Activated T-helper 1 cell treated with anti-CD3 and anti-CD28 coated beads, Interleukin-2, amount 50 U/mL, for 16 hours (primary cell): ENCODE results near the gene ERH.
"Not testable (repeated sequence)": the region's sequence is repeated elsewhere in the genome, so short reads cannot be mapped to it uniquely, and the experiment has no call there.

Source experiments
- DNase-seq, 2 donors: peaks; one replicate each; pipeline ENCODE4 v3.0.0-alpha.2; 2020; ENCODE audit warnings: low read depth in 1 of 2, low spot score in 1 of 2

The ERH gene

DNA sequence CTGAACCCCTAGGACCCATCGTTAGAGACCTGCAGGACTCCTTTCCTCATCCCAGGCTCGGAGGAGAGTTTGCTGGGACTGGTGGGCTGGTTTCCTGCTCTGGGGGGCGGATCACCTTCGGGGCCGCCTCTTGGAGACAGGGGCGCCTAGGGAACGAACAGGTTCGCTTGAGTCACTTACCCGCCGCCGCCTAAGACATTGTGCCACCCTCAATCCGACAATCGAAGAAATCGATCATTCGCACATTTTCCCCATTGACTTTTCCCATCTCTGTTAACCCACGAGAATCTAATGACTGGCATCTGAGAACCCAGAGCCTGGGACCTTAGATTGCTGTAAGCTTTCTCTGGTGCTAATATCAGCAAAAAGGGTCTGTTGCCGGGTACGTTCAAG, 715 bp upstream of the ERH start:
- DNase-seq = no peak

DNA sequence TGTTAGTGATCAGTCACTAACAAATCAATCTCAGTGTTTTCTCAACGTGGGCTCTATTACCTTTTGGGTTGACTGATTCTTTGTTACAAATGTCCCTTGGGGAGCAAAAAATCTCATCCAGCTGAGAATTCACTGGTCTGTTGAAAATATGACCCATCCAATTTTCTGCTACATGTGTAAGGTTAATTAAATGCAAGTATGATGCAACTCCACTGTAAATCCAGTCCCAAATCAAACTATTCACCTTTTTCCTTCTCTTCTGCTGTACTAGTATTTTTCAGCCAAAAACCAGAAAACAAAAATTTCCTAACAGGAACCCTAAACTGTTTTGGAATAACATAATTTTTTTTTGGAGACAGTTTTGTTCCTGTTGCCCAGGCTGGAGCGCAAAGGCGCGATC, 2.2 kb downstream of the ERH start:
- DNase-seq = no peak

DNA sequence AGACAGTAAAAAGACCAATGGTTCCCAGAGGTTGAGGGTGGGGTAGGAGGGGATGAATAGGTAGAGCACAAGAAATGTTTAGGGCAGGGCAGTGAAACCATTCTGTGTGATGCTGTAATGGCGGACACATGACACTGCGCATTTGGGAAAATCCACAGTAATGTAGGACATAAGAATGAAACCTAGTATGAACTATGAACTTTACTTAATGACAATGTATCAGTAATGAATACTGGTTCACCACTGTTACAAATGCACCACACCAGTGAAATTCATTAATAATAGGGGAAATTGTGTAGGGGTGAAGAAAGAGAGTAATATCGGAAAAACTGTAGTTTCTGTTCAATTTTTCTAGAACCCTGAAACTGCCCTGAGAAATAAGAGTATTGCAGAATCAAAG, 5.6 kb downstream of the ERH start:
- no peak for DNase-seq

DNA sequence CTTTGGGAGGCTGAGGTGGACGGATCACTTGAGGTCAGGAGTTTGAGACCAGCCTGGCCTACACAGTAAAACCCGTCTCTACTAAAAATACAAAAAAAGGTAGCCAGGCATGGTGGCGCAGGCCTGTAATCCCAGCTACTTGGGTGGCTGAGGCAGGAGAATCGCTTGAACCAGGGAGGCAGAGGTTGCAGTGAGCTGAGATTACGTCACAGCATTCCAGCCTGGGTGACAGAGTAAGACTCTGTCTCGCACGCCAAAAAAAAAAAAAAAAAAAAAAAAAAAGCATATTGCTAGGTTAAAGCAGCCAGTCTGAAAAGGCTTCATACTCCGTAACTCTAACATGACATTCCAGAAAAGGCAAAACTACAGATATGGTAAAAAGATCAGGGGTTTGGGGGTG, 6.7 kb downstream of the ERH start:
- DNase-seq = not testable (repeated sequence)

DNA sequence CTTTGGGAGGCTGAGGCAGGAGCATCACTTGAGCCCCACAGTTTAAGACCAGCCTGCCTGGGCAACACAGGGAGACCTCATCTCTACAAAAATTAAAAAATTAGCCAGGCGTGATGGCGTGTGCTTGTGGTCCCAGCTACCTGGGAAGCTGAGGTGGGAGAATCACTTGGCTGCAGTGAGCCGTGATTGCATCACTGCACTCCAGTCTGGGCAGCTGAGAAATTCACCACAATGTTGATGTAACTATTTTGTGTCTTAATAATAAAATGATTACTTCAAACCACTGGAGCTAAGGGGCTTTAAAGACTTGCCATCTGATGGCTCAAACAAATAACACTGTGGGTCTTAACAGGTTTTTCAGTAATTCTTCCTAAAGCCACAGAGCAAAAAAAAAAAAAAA, 10.8 kb downstream of the ERH start:
- DNase-seq = no peak

DNA sequence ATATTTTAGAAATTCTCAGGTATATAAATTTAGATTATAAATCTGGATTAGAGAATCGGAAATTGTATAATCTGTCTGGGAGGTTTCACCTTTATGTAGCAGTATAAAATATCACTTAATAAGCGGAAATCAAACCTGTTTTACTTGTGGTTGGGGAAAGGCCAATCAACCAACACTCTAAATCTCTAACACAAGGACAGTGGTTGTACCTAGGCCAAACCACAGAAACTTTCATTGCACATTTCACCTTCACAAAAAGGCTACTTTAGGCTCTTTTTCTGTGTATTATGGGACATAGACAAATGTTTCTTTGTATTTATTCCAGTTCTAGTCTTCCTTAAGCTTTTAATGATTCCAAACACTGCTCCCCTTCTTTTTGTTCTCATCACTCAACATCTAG, 19.8 kb downstream of the ERH start:
- no peak for DNase-seq

DNA sequence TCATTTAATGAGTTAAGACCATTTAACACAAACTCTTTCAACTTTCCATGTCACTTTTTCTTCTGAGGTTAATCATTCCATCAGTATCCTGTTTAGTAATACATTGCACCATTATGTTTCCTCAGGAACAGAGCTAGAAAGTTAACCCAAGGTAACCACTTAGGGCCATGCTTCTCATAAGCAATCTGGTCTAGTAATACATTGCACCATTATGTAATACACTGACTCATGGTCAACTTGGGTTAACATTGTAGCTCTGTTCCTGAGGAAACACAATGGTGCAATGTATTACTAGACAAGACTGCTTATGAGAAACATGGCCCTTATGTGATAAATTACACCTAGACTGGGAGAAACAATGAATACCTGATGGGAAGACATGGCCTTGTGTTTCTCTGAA, 21.7 kb downstream of the ERH start:
- no peak for DNase-seq

DNA sequence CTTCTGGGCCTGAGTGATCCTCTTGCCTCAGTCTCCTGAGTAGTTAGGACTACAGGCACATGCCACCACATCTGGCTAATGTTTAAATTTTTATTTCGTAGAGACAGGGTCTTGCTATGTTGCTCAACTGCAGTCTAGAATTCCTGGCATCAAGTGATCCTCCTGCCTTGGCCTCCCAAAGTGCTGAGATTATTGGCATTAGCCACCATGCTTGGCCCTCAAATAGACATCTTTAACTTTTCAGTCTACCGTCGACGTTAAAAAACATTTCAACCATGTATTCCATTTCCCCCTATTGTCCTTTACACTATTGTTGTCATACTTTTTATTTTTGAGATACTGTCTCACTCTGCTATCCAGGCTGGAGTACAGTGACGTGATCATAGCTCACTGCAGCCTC, 22.4 kb downstream of the ERH start:
- no peak for DNase-seq

DNA sequence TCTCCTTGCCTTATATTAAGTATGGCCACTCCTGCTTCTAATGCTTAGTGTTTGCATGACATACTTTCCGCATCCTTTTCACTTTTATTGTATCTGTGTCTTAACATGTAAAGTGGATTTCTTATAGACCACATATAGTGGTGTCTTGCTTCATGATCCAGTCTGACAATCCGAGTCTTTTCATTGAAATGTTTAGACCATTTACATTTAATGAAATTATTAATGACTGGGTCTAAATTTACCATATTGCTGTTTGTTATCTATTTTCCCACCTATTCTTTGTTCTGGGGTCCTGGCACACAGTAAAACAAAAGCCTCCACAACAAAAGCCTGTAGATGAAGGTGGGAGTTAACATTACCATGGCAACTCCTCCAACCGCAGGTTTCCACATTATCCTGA, 22.9 kb downstream of the ERH start:
- DNase-seq = no peak

DNA sequence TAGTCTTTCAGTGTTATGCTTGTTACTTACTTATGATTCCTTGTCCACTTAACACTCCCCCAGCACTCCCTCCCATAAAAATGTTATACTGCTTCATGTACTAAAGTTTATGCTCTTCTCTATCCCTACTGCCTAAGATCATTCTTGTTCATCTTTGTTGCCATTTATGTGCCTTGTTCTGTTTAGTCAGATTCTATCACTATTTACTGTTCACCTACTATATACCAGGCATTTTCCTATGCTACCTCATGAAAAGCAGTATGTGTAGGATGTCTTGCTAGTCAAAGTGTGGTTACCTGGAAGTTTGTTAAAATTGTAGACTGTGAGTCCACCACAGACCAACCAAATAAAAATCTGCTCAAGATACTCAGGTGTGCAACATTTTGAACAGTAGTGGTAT, 23.9 kb downstream of the ERH start:
- no peak for DNase-seq

DNA sequence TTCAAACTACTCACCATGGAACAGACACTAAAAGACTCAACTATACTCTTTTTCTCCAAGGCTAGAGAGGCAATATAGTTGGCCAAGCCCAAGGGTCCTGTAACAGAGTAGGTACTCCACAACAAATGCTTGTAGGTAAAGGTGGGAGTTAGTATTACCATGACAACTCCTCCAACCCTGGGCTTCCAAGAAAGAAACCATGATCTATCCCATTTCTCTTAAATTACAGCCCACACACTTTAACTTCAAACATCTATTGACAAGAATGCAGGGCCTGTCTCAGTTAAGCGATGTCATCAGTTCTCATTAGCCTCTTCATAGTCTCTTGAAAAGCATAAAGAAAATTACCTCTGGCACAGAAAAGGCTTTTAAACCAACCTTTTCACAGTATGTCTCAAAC, 25.0 kb downstream of the ERH start:
- DNase-seq = no peak

DNA sequence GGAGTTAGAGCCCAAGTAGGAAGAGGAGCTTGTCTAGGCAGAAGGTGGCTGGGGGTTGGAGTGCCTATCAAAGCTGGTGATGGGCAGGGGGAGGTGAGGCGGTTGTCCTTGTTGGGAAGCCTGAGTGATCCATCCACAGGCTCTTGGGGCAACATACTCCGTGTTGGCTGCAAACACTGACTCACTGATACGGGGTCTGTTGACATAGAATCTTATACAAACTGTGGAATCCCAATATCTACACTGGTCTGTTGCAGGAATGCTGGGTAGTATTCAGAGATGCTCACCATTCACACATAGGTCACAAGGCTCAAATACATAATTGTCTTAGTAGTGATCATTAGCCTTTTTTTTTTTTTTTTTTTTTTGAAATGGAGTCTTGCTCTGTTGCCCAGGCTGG, 26.0 kb downstream of the ERH start:
- no peak for DNase-seq

DNA sequence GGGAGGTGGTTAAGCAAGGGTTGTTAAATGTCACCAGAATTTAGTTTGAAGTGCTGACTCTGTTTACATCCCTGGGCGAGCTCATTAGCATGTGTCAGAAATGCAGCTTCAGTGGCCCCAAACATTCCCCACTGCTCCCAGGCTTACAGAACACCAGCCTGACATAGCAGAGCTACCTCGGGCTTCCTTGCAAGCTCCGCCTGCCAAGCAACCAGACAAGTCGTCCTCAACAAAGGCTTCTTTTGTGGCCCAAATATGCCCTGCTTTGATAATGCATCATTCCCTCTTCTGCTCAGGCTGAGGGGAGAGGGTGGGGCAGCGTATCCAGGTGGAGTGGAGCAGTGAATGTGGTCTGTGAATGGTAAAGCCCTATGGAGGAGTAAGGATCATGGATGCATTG, 28.0 kb downstream of the ERH start:
- DNase-seq = no peak

DNA sequence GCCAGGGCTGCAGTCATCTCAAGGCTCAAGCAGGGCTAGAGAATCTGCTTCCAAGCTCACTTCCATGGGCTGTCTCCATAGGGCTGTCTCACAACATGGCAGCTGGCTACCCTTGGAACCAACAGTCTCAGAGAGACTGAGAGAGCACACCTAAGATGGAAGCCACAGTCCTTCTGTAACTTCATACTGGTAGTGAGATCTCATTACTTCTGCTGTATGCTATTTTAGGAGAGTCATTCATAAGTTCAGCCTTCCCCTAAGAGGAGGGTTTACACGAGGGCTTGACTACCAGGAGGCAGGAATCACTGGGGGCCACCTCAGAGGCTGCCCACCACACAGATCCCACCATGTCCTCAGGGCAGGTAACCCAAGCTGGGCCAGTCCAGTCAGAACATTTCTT, 29.7 kb downstream of the ERH start:
- DNase-seq = no peak

DNA sequence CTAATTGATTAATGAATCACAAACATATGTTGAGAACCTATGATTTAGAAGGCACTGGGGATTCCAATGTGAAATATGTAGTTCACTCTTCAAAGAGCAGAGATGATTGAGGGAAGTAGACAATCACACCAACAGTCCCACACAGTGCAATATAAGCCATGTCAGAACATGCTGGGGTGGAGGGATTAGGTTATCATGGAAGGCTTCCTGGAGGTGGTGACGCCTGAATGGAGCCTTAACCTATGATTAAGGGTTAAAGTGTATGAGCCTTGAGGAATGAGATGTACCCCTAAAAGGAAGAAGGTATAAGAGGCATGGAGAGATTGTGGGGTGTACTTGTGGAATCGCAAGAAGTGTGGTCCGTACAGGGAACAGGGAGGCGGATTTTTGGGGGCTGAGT, 31.3 kb downstream of the ERH start:
- DNase-seq = no peak

DNA sequence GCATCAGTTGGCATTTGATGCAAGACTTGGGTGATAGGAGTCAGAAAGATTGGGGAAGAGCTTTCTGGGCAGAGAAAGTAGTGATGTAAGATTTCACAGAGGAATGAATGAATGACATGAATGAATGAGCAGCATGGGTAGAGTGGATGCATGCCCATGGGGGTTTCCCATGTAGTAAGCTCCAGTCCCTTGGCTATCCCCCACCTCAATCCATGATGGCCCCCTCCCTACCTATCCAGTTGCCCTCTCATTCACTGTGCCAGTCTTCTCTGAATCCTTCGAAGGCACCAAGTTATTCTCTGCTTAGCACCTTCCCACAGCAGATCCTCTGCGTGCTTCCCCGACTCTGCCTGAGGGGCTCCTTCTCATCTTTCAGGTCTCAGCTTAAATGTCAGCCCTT, 32.0 kb downstream of the ERH start:
- no peak for DNase-seq

DNA sequence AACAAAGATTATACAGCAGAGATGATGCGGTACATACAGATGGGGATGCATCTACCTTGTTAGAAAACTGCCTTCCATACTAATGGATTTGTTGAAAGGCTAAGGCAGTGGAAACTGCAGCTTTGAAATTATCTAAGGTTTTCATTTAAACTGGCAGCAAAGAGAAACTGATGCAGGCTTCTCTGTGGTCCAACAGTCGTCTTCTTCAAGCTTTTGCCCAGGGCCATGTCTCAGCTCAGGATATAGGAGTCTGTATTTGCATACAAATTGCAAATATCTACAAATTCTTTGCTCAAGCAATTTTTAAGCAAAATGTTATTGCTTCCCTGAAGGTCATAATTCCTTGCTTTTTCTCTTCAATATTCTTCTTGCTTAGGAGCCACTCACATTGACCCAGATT, 33.7 kb downstream of the ERH start:
- DNase-seq = no peak

DNA sequence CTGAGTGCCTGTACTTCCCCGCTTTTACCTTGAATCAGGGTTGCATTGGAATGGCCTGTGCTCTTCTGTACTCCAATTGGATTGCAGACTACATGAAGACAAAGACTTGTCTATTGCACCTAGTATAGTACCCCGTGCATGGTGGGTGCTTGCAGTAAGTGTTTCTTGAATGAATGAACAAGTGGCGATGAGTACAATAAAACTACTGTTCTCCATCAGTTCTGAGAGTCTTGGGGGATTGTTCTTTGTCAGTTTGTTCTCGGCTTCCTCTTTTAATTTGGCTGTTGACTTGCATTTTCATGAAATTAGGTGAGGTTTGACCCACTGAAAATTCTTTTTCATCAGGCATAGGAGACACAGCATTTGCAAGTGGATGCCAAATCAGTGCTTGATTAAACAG, 34.1 kb downstream of the ERH start:
- DNase-seq = no peak

DNA sequence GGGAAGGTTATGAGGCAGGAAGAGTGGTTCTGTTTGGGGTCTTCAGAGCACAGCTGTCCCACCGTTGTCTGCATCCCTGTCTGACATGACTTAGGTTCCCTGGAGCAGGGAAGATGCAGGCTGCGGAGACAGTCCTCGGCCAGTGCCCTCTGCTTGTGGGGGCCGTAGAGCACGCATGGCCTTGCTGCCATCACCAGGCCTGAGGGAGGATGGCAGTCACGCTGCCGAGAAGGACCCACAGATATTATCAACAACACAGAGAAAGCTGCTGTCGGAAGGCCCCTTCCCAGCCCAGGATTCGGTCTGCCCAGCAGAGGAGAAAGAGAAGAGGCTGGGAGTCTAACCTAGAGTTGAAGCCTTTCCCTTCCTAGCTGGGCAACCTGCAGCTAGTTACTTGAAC, 35.0 kb downstream of the ERH start:
- DNase-seq = no peak

DNA sequence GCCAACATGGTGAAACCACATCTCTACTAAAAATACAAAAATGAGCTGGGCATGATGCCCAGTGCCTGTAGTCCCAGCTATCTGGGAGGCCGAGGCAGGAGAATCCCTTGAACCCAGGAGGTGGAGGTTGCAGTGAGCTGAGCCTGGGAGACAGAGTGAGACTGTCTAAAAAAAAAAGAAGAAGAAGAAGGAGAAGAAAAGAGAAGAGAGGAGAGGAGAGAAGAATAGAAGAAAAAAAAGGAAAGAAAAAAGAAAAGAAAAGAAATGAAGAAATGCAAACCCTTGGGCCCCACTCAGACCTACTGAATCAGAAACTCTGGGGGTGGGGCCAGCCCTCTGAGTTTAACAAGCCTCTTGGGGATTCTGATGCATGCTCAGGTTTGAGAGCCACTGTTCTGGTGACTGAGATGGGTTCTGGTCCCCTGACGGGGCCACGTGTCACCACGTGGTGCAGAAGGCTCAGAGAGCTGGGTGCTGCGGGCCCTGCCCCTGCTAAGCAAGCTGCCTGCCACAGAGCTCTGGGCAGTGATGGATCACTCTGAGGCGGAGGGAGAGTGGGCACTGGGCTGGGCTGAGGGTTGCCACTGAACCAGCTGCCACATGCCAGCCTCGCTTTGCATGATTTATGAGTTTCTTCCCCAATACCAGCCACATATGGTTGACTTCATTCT, 37.5 kb downstream of the ERH start:
- DNase-seq = no peak

DNA sequence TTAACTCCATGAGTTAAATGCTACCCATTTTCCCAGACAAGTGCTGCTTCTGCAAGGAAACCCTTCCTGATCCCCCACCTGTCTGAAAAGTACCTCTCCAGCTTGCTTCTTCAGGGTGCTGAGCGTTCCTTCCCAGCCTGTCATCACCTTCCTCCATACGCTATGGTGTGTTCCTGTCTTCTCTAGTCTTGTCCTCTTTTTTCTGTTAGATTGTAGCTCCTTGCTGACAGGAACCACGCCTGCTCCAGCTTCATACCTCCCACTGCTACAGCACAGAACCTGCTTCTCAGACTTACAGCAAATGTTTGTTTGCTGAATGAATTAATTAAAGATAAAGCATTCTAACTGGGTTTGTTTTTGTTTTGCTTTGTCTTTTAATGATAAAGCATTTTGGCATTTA, 39.1 kb downstream of the ERH start:
- no peak for DNase-seq

DNA sequence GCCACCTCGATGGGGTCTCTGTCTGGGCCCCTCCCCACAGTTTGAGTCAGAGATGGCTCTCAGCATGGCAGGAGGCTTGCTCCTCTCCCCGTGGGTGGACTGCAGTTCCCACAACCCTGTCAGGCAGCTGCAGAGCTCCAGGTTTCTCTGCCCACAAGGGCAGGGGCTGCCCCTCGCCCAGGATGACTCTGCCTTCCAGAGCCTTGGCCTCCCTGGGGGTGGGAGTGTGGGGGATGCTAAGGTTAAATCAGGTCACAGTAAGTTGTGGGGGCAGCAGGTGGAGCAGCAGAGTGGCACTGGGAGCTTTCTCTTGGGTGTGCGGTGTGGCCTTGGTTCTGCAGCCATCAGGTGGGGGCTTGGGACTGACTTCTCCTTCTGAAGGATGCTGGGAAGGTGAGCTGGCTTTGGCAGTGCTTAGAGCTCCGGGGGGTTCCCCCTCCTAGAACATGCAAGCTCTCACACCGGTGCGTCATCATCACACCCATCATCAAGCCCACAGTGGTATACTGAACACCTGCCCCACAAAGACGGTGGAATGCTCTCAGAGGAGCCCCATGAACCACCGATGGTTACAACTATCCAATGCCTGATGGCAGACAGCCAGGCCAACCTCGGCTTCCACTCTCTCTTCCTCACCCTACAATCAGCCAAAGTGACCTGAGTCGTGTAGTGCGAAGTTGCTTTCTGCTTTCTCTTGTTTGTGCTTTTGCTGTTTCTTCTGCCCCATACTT, 39.7 kb downstream of the ERH start:
- no peak for DNase-seq

DNA sequence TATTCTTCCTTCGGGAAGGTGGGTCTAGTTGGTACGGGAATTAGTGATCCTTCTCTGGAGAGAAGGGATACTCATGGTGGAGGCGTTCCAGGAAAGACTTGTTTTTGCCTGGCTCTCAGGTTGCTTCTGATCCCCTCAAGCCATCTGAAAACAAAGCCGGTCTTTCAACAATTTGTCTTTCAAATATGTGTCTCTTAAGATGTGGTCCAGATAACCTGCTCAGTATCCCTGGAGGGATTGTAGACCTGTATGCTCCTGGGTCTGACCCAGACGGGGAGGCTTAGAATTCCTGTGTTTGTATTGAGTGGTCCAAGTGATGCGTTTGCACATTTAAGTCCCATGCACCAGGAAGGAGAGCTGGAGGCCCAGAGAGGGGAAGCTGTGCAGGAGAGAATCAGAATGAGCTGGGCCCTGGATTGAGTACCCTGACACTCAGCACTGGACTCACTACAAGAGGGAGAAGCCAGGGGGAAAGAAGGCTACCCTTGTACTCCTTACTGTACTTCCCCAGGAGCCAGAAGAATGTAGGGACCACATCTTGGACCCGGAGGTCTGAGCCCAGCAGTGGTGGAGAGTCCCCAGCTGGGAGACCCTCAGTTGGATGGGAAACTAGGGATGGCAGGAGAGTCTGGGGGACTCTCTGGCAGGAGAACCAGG, 40.4 kb downstream of the ERH start:
- no peak for DNase-seq
